SK-N-SH (cell line): ENCODE results near the gene GCNT2.

Source experiments
- NRF1 ChIP-seq: IDR thresholded peaks from 2 replicates; pipeline ENCODE4 v1.6.1; 2012; ENCODE audit warnings: low read depth, mild to moderate bottlenecking, low read length
- USF2 ChIP-seq: fragments of 150-350 bp; IDR thresholded peaks from 2 replicates; pipeline ENCODE4 v1.6.1; 2017; ENCODE audit warnings: antibody characterized with exemption, low read length, low read depth, borderline replicate concordance

GRCh38 chr6:10668126-10668917, 147.2 kb downstream of the GCNT2 start:
- TF ChIP-seq NRF1: no peak
- TF ChIP-seq USF2: no peak
